Measurements from ENCODE around the gene PLA2G5.

The PLA2G5 gene

GRCh38 chr1:20070357-20070756 lies 363 bp downstream of the PLA2G5 start:
- DNase-seq = no peak

GRCh38 chr1:20071416-20071815 lies 1.4 kb downstream of the PLA2G5 start:
- no peak for DNase-seq

GRCh38 chr1:20072771-20073170 lies 2.8 kb downstream of the PLA2G5 start:
- DNase-seq = no peak

- no peak for DNase-seq
Measured at GRCh38 chr1:20073256-20073655, 3.3 kb downstream of the PLA2G5 start.

- DNase-seq = no peak
Measured at GRCh38 chr1:20074055-20074724, 4.2 kb downstream of the PLA2G5 start.

DNA sequence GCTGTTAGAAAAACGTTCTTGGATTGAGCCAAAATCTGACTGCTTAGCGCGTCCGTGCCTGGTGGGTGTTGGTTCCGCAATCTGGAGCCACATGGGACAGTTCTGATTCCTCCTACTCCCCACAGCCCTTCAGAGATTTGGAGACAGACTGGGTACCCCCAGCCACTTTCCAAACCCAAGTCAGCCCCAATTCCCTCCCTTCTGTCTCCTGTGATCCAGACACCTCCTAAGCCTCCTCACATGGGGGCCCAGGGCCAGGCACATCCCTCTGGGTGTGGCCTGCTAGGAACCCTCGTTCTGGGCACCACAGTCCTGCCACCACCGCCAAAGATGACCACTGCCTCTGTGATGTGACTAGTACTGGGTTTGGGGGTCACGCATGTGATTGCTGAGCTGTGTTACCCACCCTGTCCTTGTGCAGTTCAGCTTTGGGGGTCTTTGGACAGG lies 4.8 kb downstream of the PLA2G5 start:
- DNase-seq = no peak

DNA sequence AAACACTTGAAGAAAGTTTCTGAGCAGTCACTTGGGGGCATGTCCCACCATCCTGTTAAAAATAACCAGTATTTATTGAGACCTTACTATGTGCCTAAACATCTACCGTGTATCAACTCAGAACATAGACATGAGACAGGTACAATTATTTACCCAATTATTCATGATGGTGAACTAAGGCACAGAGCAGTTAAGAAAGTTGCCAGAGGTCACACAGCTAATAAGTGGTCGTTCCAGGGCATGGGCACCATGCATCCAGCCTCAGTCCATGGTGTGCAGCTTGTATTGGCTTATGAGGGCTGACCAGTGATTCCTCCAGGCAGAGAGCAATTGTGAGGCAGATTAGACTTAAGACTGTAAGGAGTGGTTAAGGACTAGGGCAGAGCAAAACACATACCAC lies 5.4 kb downstream of the PLA2G5 start:
- no peak for DNase-seq

GRCh38 chr1:20076223-20076622 lies 6.2 kb downstream of the PLA2G5 start:
- DNase-seq = no peak

GRCh38 chr1:20076710-20077461 lies 6.9 kb downstream of the PLA2G5 start:
- no peak for DNase-seq

GRCh38 chr1:20078171-20078651 lies 8.2 kb downstream of the PLA2G5 start:
- DNase-seq = no peak

DNA sequence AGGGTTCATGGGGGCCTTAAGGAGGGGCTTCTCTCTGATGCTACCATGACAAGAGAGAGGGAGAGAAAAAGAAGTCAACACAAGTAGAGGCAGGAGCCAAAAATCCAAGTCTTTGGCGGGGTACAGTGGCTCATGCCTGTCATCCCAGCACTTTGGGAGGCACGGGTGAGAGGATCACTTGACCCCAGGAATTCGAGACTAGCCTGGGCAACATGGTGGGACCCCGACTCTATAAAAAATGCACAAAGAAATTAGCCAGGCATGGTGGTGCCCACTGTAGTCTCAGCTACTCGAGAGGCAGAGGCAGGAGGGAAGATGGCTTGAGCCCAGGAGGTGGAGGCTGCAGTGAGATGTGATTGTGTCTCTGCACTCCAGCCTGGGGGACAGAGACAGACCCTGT lies 8.7 kb downstream of the PLA2G5 start:
- no peak for DNase-seq

GRCh38 chr1:20079661-20080305 lies 9.8 kb downstream of the PLA2G5 start:
- no peak for DNase-seq

- no peak for DNase-seq
Measured at GRCh38 chr1:20080441-20081352, 10.7 kb downstream of the PLA2G5 start.

DNA sequence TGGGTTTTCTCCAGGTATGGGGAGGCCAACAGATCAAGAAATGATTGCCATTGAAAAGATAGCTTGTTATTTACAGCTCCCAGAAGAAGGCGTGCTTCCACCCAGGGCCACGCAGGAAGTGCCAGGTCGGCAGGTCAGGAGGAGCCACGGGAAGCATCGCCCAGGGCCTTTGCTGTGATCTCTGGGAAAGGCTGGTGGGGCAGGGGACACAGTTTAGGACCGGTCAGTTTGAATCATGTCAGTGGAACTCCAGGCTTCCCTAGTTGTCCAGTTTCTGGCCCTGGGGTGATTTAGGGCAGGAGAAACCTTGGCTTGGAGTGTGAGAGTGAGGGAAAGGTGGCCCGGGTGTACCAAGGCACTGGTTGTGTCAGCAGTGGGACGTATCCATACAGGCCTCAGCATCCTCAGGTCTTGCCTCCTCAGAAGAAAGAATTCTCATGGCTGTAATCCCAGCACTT lies 11.4 kb downstream of the PLA2G5 start:
- no peak for DNase-seq

- no peak for DNase-seq
Measured at GRCh38 chr1:20082772-20083171, 12.8 kb downstream of the PLA2G5 start.

GRCh38 chr1:20083178-20083944 lies 13.4 kb downstream of the PLA2G5 start:
- DNase-seq = no peak

DNA sequence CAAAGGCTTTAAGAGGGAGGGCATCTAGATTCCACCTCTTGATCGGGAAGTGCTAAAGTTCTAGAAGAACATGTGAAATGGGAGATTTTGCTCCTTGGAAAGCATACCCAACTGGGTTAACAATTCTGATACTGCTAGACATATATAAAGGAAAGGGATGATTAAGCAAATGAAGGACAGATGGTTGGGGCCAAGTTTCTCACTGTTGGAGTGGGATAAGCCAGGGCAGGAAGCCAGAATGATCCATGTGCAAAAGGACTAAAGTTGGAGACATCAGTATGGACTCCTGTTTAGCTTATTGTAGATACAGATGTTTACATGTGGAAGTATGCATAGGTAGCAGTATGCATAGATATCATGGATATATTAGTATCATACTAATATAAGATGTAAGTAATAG lies 16.8 kb downstream of the PLA2G5 start:
- DNase-seq = no peak

DNA sequence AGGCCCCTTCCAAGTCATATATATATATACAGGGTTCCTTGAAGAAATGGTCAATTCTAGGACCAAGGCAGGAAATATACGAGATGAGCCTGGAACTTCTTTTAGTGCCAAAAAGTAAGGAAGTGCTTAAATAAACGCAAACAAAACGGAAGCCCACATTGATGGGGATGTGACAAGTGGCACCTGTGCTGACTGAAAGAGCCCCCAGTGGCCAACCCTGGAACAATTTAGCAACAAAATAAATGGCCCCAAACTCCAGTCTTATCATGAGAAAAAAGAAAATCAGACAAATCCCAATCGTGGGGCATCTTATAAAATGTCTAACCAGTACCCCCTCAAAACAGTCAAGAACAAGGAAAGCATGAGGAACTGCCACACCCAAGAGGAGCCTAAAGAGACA lies 17.7 kb downstream of the PLA2G5 start:
- DNase-seq = no peak

DNA sequence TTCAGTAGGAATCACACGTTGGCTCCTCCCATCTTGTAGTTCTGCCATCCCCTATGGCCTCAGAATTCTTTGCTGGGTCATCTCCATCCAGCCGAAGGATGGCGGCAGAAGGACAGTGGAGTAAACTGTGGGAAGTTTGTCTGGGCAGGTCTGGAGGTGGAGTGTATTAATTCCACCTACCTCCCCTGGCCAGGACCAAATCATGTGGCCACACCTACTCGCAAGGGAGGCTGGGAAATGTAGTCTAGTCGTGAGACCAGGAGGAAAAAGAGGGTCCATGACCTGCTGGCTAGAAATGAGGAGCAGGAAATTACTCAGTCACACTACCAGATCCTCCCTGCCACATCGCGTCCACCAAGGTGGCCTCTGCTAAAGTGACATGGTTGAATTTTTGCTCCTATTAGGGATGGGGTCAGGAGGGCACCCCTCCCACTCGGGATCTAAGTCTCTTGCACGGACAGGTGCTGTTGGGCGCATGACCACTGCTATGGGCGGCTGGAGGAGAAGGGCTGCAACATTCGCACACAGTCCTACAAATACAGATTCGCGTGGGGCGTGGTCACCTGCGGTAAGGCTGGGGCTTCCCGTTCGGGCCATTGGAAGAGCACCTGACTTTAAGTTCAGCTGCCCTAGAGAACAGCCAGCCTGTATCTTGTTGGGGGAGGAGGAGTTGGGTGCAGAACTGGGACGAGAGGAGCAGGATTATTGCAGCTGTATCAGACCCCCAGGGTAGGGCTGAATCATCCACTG lies 19.5 kb downstream of the PLA2G5 start:
- DNase-seq = no peak

GRCh38 chr1:20090119-20090518 lies 20.1 kb downstream of the PLA2G5 start:
- DNase-seq = no peak

GRCh38 chr1:20090641-20091040 lies 20.6 kb downstream of the PLA2G5 start:
- no peak for DNase-seq
